Neuronal stem cell (in vitro differentiated cells): ENCODE results near the gene B9D1.
A peak's percentile ranks its signal among the peaks of the same experiment; 100 is the strongest.

ENCODE experiments used
- DNase-seq: peaks from one replicate; pipeline ENCODE4 v3.0.0-alpha.2; 2013; ENCODE audit warnings: low spot score
- H2AFZ ChIP-seq: one replicate; pipeline ENCODE4 v1.6.1; 2013; ENCODE audit warnings: mild to moderate bottlenecking, low read length, inconsistent platforms
- H2AK5ac ChIP-seq: 2 replicates; pipeline ENCODE4 v1.6.1; 2013; ENCODE audit warnings: low read depth, mild to moderate bottlenecking, inconsistent platforms, low read length, moderate library complexity, mixed read lengths
- H2BK120ac ChIP-seq: 2 replicates; pipeline ENCODE4 v1.6.1; 2013; ENCODE audit warnings: low read depth, mild to moderate bottlenecking, inconsistent platforms, low read length, moderate library complexity, mixed read lengths
- H2BK12ac ChIP-seq: one replicate; pipeline ENCODE4 v1.6.1; 2013; ENCODE audit warnings: low read length, inconsistent platforms
- H2BK15ac ChIP-seq: 2 replicates; pipeline ENCODE4 v1.6.1; 2013; ENCODE audit warnings: mild to moderate bottlenecking, low read length, inconsistent platforms, mixed read lengths
- H2BK5ac ChIP-seq: one replicate; pipeline ENCODE4 v1.6.1; 2013; ENCODE audit warnings: inconsistent platforms, mild to moderate bottlenecking, low read length, moderate library complexity
- H3K14ac ChIP-seq: one replicate; pipeline ENCODE4 v1.6.1; 2013; ENCODE audit warnings: low read length, inconsistent platforms
- H3K18ac ChIP-seq: 2 replicates; pipeline ENCODE4 v1.6.1; 2013; ENCODE audit warnings: low read length, inconsistent platforms
- H3K23ac ChIP-seq: 2 replicates; pipeline ENCODE4 v1.6.1; 2013; ENCODE audit warnings: low read depth, mild to moderate bottlenecking, mixed read lengths, low read length, inconsistent platforms; ENCODE audit not compliant: poor library complexity
- H3K27ac ChIP-seq: replicated peaks from 3 replicates; pipeline ENCODE4 v1.5.1; 2013; ENCODE audit warnings: low read length, inconsistent platforms
- H3K27me3 ChIP-seq, 3 experiments: 2 replicates each; pipeline ENCODE4 v1.6.1; 2013; ENCODE audit warnings: low read length in 3 of 3, mild to moderate bottlenecking in 2 of 3, inconsistent platforms in 1 of 3, low read depth in 1 of 3, mixed read lengths in 1 of 3, moderate library complexity in 1 of 3; ENCODE audit not compliant: control insufficient read depth in 3 of 3, insufficient read depth in 3 of 3
- H3K36me3 ChIP-seq, 2 donors: replicated peaks in 1 of 2; 2 replicates each; pipeline ENCODE4 v1.6.1; 2013; ENCODE audit warnings: low read length in 2 of 2; ENCODE audit not compliant: control insufficient read depth in 2 of 2, insufficient read depth in 2 of 2
- H3K4ac ChIP-seq: 2 replicates; pipeline ENCODE4 v1.6.1; 2013; ENCODE audit warnings: inconsistent platforms, mild to moderate bottlenecking, low read length, moderate library complexity
- H3K4me1 ChIP-seq, 2 donors: 1 replicate in 1 of 2; 2 replicates in 1 of 2; pipeline ENCODE4 v1.6.1; 2013; ENCODE audit warnings: low read length in 2 of 2, low read depth in 1 of 2; ENCODE audit not compliant: control insufficient read depth in 2 of 2, insufficient read depth in 1 of 2
- H3K4me2 ChIP-seq: one replicate; pipeline ENCODE4 v1.6.1; 2013; ENCODE audit warnings: mild to moderate bottlenecking, low read length, inconsistent platforms; ENCODE audit not compliant: insufficient read depth, poor library complexity, severe bottlenecking
- H3K4me3 ChIP-seq, 2 donors: 2 replicates each; pipeline ENCODE4 v1.5.1; 2013; ENCODE audit warnings: low read length in 2 of 2, mild to moderate bottlenecking in 2 of 2, inconsistent platforms in 1 of 2, moderate library complexity in 1 of 2
- H3K79me1 ChIP-seq: one replicate; pipeline ENCODE4 v1.6.1; 2013; ENCODE audit warnings: low read depth, mild to moderate bottlenecking, inconsistent platforms, low read length, moderate library complexity
- H3K9ac ChIP-seq: one replicate; pipeline ENCODE4 v1.6.1; 2013; ENCODE audit warnings: mild to moderate bottlenecking, low read depth, low read length, inconsistent platforms; ENCODE audit not compliant: poor library complexity
- H3K9me3 ChIP-seq, 2 donors: replicated peaks in 1 of 2; 2 replicates each; pipeline versions ENCODE3 to v1.6.1; 2013; ENCODE audit warnings: low read length in 2 of 2, mild to moderate bottlenecking in 2 of 2, inconsistent platforms in 1 of 2, low read depth in 1 of 2, mixed read lengths in 1 of 2, moderate library complexity in 1 of 2; ENCODE audit not compliant: control insufficient read depth in 2 of 2, insufficient read depth in 1 of 2
- H4K8ac ChIP-seq: one replicate; pipeline ENCODE4 v1.6.1; 2013; ENCODE audit warnings: low read depth, mild to moderate bottlenecking, inconsistent platforms, low read length, moderate library complexity
- H4K91ac ChIP-seq: one replicate; pipeline ENCODE4 v1.6.1; 2013; ENCODE audit warnings: low read length, low read depth, mild to moderate bottlenecking, inconsistent platforms; ENCODE audit not compliant: poor library complexity
- WGBS, 2 donors: extraction: QIAGEN DNeasy Blood & Tissue Kit; methylation state at CpG; one replicate each; pipeline ENCODE4 v1.1.7; 2013; ENCODE audit warnings: missing lambda C conversion rate in 2 of 2, mixed read lengths in 1 of 2; ENCODE audit not compliant: insufficient read length in 2 of 2, insufficient replicate concordance in 1 of 2; ENCODE audit errors: extremely low coverage in 2 of 2; 5-methylcytosine and 5-hydroxymethylcytosine counted together

The B9D1 gene

GRCh38 chr17:19299866-19300265, 62.7 kb downstream of the B9D1 start:
- H3K4me2 ChIP-seq: no peak overlapping the region
- peaks cover 9 to 20% of the 10 kb centered on the region in 2 donors for H3K4me1 ChIP-seq
- no CpG with 5 or more reads among the region's 7 CpGs for WGBS, 2 donors
- H3K9ac ChIP-seq: no peak overlapping the region
- H2BK15ac ChIP-seq: no peak overlapping the region
- peaks cover 2% of the 10 kb centered on the region for H3K79me1 ChIP-seq
- no peak overlapping the region for H3K27ac ChIP-seq
- no peak for DNase-seq
- H2AK5ac ChIP-seq: no peak overlapping the region
- no peak overlapping the region for H2BK12ac ChIP-seq
- H3K9me3 ChIP-seq: peaks cover 0 to 2% of the 10 kb centered on the region in 2 donors
- H3K23ac ChIP-seq: no peak overlapping the region
- no peak overlapping the region for H4K91ac ChIP-seq
- H3K14ac ChIP-seq: no peak overlapping the region
- H3K18ac ChIP-seq: no peak overlapping the region
- no peak overlapping the region for H4K8ac ChIP-seq
- peaks cover 8 to 46% of the 10 kb centered on the region in 2 donors for H3K36me3 ChIP-seq
- H2AFZ ChIP-seq: no peak overlapping the region
- H3K27me3 ChIP-seq: no peaks in the 10 kb centered on the region
- H3K4me3 ChIP-seq: no peak overlapping the region
- H2BK5ac ChIP-seq: no peak overlapping the region
- no peak overlapping the region for H2BK120ac ChIP-seq
- H3K4ac ChIP-seq: no peak overlapping the region

GRCh38 chr17:19299214-19299747, 63.2 kb downstream of the B9D1 start:
- Histone ChIP-seq H2AK5ac (no peak overlapping the region), H3K27me3 (no peaks in the 10 kb centered on the region), H3K4me3 (no peak overlapping the region), H2AFZ (no peak overlapping the region), H2BK12ac (no peak overlapping the region), H3K79me1 (no peaks in the 10 kb centered on the region), H3K23ac (no peak overlapping the region), H3K18ac (no peak overlapping the region), H3K4me2 (no peak overlapping the region), H2BK15ac (no peak overlapping the region), H3K9me3 (peaks cover 0 to 2% of the 10 kb centered on the region in 2 donors), H3K27ac (no peak overlapping the region), H3K36me3 (peaks cover 7 to 46% of the 10 kb centered on the region in 2 donors), H2BK5ac (no peak overlapping the region), H3K4me1 (peaks cover 9 to 20% of the 10 kb centered on the region in 2 donors), H3K9ac (no peak overlapping the region), H2BK120ac (no peak overlapping the region), H4K8ac (no peak overlapping the region), H3K14ac (no peak overlapping the region), H3K4ac (no peak overlapping the region), H4K91ac (no peak overlapping the region)
- WGBS, 2 donors: no CpG with 5 or more reads among the region's 4 CpGs
- DNase-seq: no peak

GRCh38 chr17:19298569-19299213, 63.8 kb downstream of the B9D1 start:
- Histone ChIP-seq H3K9me3 (peaks cover 0 to 2% of the 10 kb centered on the region in 2 donors), H3K79me1 (no peaks in the 10 kb centered on the region), H3K4me2 (no peak overlapping the region), H2AFZ (no peak overlapping the region), H2BK15ac (no peak overlapping the region), H2BK5ac (no peak overlapping the region), H2BK12ac (no peak overlapping the region), H3K14ac (no peak overlapping the region), H3K27me3 (no peaks in the 10 kb centered on the region), H2AK5ac (no peak overlapping the region), H3K27ac (no peak overlapping the region), H4K91ac (no peak overlapping the region), H3K4me1 (peaks cover 9 to 17% of the 10 kb centered on the region in 2 donors), H3K23ac (no peak overlapping the region), H4K8ac (no peak overlapping the region), H3K4ac (no peak overlapping the region), H3K4me3 (no peak overlapping the region), H3K36me3 (peaks cover 5 to 44% of the 10 kb centered on the region in 2 donors), H2BK120ac (no peak overlapping the region), H3K18ac (no peak overlapping the region), H3K9ac (no peak overlapping the region)
- WGBS, 2 donors: no CpG with 5 or more reads among the region's 6 CpGs
- no peak for DNase-seq

- H3K4me3 ChIP-seq: no peak overlapping the region
- DNase-seq: no peak
- WGBS, 2 donors: no CpG with 5 or more reads among the region's 11 CpGs
- H3K27me3 ChIP-seq: no peaks in the 10 kb centered on the region
- no peak overlapping the region for H3K4me2 ChIP-seq
- no peak overlapping the region for H2BK12ac ChIP-seq
- H3K4me1 ChIP-seq: peaks cover 9 to 17% of the 10 kb centered on the region in 2 donors
- no peak overlapping the region for H3K14ac ChIP-seq
- no peak overlapping the region for H4K91ac ChIP-seq
- no peak overlapping the region for H3K27ac ChIP-seq
- no peak overlapping the region for H2AK5ac ChIP-seq
- H3K18ac ChIP-seq: peak overlapping the region; percentile 27
- no peak overlapping the region for H3K4ac ChIP-seq
- no peak overlapping the region for H2BK15ac ChIP-seq
- no peak overlapping the region for H2BK5ac ChIP-seq
- H4K8ac ChIP-seq: no peak overlapping the region
- H3K9me3 ChIP-seq: peaks cover 0 to 2% of the 10 kb centered on the region in 2 donors
- no peak overlapping the region for H2BK120ac ChIP-seq
- H3K79me1 ChIP-seq: no peaks in the 10 kb centered on the region
- no peak overlapping the region for H3K23ac ChIP-seq
- H2AFZ ChIP-seq: no peak overlapping the region
- no peak overlapping the region for H3K9ac ChIP-seq
- H3K36me3 ChIP-seq: peaks cover 2 to 33% of the 10 kb centered on the region in 2 donors
These were observed 65.4 kb downstream of the B9D1 start for GRCh38 chr17:19296786-19297778.
